Fibroblast of pulmonary artery (primary cell): ENCODE measurements around the gene CABP4.
"Not testable (repeated sequence)": the region's sequence is repeated elsewhere in the genome, so short reads cannot be mapped to it uniquely, and the experiment has no call there.

Source experiments
- DNase-seq: peaks from one replicate; pipeline ENCODE4 v3.0.0-alpha.2; 2010; ENCODE audit warnings: low read depth
- H3K4me3 ChIP-seq: replicated peaks from 2 replicates; pipeline ENCODE4 v1.5.1; 2011; ENCODE audit warnings: low read depth, mild to moderate bottlenecking, control low read depth, low read length, moderate library complexity
- TF ChIP-seq, protein P1 (sequence below): IDR thresholded peaks from 2 replicates; pipeline ENCODE4 v1.5.1; 2011; ENCODE audit warnings: mild to moderate bottlenecking, control low read depth, low read length, inconsistent platforms; ENCODE audit errors: missing control alignments

The CABP4 gene

DNA sequence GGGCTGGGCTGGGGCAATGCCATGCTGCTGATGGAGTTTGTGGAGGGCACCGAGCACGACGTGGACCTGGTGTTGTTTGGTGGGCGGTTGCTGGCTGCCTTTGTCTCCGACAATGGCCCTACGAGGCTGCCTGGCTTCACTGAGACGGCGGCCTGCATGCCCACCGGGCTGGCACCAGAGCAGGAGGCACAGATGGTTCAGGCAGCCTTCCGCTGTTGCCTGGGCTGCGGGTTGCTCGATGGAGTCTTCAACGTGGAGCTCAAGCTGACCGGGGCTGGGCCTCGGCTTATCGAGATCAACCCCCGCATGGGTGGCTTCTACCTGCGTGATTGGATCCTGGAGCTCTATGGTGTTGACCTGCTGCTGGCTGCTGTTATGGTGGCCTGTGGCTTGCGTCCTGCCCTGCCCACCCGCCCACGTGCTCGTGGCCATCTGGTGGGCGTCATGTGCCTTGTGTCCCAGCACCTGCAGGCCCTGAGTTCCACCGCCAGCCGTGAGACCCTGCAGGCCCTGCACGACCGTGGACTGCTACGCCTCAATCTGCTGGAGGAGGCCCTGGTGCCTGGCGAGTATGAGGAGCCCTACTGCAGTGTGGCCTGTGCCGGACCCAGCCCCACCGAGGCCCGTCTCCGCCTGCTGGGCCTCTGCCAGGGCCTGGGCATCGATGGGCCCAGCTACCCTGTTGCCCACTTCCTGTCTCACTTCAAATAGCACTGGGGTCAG, 31.1 kb upstream of the CABP4 start:
- no peak for DNase-seq
- H3K4me3 ChIP-seq = no peak overlapping the region
- TF ChIP-seq, protein P1, sequence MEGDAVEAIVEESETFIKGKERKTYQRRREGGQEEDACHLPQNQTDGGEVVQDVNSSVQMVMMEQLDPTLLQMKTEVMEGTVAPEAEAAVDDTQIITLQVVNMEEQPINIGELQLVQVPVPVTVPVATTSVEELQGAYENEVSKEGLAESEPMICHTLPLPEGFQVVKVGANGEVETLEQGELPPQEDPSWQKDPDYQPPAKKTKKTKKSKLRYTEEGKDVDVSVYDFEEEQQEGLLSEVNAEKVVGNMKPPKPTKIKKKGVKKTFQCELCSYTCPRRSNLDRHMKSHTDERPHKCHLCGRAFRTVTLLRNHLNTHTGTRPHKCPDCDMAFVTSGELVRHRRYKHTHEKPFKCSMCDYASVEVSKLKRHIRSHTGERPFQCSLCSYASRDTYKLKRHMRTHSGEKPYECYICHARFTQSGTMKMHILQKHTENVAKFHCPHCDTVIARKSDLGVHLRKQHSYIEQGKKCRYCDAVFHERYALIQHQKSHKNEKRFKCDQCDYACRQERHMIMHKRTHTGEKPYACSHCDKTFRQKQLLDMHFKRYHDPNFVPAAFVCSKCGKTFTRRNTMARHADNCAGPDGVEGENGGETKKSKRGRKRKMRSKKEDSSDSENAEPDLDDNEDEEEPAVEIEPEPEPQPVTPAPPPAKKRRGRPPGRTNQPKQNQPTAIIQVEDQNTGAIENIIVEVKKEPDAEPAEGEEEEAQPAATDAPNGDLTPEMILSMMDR = no peak

DNA sequence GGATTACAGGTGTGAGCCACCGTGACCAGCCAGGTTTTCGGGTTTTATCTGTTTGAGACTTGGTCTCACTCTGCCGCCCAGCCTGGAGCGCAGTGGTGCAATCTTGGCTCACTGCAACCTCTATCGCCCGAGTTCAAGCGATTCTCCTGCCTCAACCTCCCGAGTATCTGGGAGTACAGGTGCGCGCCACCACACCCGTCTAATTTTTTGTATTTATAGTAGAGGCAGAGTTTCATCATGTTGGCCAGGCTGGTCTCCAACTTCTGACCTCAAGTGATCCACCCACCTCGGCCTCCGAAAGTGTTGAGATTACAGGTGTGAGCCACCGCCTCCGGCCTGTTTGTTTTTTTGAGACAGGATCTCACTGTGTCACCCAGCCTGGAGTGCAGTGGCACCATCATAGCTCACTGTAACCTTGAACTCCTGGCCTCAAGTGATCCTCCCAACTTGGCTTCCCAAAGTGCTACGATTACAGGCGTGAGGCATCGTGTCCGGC, 27.7 kb upstream of the CABP4 start:
- DNase-seq = not testable (repeated sequence)
- peak overlapping the region; percentile 98 for H3K4me3 ChIP-seq

DNA sequence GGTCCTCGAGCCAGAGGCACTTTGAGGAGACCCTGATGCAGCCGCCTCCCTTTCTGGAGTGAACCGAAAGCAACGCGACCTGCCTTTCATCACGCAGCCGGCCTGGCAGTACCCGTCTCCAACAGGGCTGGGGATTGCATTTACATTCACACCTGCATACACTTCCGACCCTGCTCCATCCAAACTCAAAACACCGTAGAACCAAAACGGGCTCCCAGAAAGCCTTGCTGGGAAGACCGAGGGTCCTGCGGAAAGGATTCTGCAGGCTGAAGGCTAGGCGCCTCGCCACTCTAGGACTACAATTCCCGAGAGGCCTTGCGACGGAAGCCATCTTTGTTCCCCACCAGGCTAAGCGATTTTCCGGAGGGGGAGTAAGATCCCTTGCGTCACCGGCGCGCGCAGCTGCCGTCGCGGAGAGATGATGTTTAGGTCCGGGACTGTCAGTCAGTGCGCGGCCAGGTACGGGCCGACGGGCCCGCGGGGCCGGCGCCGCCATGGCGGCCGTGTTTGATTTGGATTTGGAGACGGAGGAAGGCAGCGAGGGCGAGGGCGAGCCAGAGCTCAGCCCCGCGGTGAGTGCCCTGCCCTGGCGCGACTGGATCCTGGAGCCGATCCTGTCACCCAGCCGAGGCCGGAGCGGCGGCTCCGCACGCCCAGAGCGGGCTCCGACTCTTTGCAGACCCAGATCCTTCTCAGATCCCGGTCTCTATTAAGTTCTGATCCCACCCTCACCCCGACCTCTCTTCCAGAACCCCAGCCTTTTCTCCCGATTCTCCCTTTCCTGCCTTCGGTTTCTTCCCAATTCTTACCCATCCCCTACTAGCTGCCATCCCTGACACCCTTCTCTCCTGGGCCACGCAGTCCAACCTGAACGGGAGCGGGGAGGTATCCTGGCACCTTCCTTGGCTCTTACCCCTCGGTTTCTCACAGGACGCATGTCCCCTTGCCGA, 26.8 kb upstream of the CABP4 start, which contains the start of gene RPS6KB2:
RPS6KB2 (plus strand) TSS at position 443 of the 950 bp plus-strand sequence; CDS start at position 495, 52 bp downstream.
- DNase-seq = peak; percentile 98
- peak within 1 kb of the TSS; percentile 98 for H3K4me3 ChIP-seq
- TF ChIP-seq, protein P1 = no peak

DNA sequence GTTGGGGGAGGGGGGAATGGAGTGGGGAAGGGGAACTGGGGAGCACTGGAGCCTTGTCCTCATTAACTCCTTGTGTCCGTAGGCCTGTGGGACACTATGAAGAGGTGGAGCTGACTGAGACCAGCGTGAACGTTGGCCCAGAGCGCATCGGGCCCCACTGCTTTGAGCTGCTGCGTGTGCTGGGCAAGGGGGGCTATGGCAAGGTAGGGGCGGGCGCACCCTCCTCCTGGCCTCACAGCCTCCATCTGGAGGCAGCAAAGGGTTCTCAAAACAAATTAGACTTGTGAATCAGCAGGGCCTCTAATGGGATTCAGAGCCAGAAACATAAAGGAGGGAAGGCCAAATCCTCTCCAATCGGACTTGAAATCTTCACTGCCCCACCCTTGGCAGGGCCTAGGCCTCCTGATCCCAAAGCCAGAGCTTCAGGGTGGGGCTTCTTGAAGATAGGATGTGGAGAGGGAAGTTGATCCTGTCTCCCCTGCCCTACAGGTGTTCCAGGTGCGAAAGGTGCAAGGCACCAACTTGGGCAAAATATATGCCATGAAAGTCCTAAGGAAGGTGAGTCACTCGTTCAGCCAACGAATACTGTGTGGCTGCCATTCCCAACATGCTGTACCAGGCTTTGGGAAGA, 26.0 kb upstream of the CABP4 start:
- TF ChIP-seq, protein P1 = no peak
- peak overlapping the region; percentile 98 for H3K4me3 ChIP-seq
- DNase-seq = no peak

DNA sequence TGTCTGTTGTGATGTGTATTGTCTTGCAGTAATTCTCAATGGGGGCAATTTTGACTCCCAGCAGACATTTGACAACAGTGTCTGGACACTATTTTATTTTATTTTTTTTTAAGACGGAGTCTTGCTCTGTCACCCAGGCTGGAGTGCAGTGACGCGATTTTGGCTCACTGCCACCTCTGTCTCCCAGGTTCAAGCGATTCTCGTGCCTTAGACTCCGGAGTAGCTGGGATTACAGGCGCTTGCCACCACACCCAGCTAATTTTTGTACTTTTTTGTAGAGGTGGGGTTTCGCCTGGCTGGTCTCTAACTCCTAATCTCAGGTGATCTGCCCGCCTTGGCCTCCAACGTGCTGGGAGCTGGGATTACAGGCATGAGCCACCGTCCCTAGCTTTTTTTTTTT, 25.4 kb upstream of the CABP4 start:
- TF ChIP-seq, protein P1 = no peak
- no peak for DNase-seq
- H3K4me3 ChIP-seq = no peak overlapping the region

DNA sequence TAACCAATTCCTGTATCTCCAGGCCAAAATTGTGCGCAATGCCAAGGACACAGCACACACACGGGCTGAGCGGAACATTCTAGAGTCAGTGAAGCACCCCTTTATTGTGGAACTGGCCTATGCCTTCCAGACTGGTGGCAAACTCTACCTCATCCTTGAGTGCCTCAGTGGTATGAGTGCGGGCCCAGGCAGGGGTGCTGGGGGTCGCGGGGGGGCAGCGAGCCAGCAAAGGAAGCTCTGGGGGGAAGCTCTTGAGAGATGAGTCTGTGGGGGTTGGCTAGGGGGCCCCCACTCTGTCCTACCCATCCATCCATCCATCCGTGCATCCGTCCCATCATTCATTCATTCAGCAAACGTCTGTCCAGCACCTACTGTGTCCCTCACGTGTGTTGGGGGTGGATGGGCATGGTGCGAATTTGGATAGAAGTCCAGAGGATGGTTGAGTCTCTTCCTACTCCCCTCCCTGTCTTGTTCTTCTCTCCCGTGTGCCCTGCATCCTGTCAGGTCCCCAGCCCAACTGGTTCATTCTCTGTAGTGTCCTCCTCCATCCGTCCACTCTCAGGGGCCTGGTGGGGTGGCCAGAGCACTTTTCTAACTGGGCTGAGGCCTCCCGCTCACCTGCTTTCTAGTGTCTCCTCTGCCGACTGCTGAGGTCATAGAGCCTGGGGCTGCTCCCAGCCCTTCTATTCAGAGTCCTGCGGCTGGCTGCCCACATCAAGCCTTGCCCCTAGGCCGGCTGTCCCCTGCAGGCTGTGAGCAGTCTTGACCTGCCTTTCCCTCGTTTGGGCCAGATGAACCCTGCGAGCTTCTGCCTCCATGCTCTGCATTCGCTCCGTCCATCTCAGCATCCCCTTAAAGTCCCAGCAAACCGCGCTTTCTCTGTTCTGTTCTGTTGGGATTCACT, 23.6 kb upstream of the CABP4 start:
- DNase-seq = no peak
- TF ChIP-seq, protein P1 = no peak
- H3K4me3 ChIP-seq = no peak overlapping the region
